Liver (tissue), 9 donors: ENCODE measurements around the gene RTN4IP1. TPM values are rescaled to one million over a fixed set of nuclear protein-coding genes. Genes with fewer than 3 reads are reported as not detected.

ENCODE experiments used
- DNase-seq: peaks from one replicate; pipeline ENCODE4 v3.0.0-alpha.2; 2017; ENCODE audit warnings: low spot score
- H3K27ac ChIP-seq, 2 donors: one replicate each; pipeline ENCODE4 v1.7.0; 2013; ENCODE audit warnings: inconsistent platforms in 2 of 2, low read length in 2 of 2, control low read depth in 1 of 2, low read depth in 1 of 2, mild to moderate bottlenecking in 1 of 2
- H3K27me3 ChIP-seq, 4 donors: one replicate each; pipeline versions ENCODE4 v1.6.1 to v1.7.0; 2013; ENCODE audit warnings: low read length in 3 of 4, inconsistent platforms in 1 of 4, mild to moderate bottlenecking in 1 of 4, moderate library complexity in 1 of 4; ENCODE audit not compliant: control insufficient read depth in 4 of 4, insufficient read depth in 4 of 4
- H3K36me3 ChIP-seq, 4 donors: one replicate each; pipeline versions ENCODE4 v1.6.1 to v1.7.0; 2013; ENCODE audit warnings: low read length in 3 of 4, mild to moderate bottlenecking in 3 of 4, low read depth in 1 of 4, moderate library complexity in 1 of 4; ENCODE audit not compliant: control insufficient read depth in 4 of 4, insufficient read depth in 3 of 4
- H3K4me1 ChIP-seq, 4 donors: one replicate each; pipeline versions ENCODE4 v1.6.1 to v1.7.0; 2013; ENCODE audit warnings: low read length in 3 of 4, mild to moderate bottlenecking in 3 of 4, moderate library complexity in 1 of 4; ENCODE audit not compliant: control insufficient read depth in 4 of 4, insufficient read depth in 4 of 4
- H3K4me3 ChIP-seq, 3 donors: one replicate each; pipeline versions ENCODE4 v1.6.1 to v1.7.0; 2013; ENCODE audit warnings: low read length in 3 of 3, control low read depth in 1 of 3, low read depth in 1 of 3, mild to moderate bottlenecking in 1 of 3
- H3K9ac ChIP-seq, 2 donors: one replicate each; pipeline ENCODE4 v1.7.0; 2013; ENCODE audit warnings: low read length in 2 of 2, mild to moderate bottlenecking in 2 of 2, moderate library complexity in 2 of 2, control low read depth in 1 of 2, low read depth in 1 of 2
- H3K9me3 ChIP-seq, 4 donors: one replicate each; pipeline versions ENCODE4 v1.6.1 to v1.7.0; 2013; ENCODE audit warnings: low read length in 3 of 4; ENCODE audit not compliant: control insufficient read depth in 4 of 4
- FOXA1 ChIP-seq: IDR thresholded peaks from 2 replicates; pipeline ENCODE4 v1.6.1; 2016; ENCODE audit warnings: antibody characterized with exemption
- FOXA2 ChIP-seq: IDR thresholded peaks from 2 replicates; pipeline ENCODE4 v1.6.1; 2016; ENCODE audit warnings: antibody characterized with exemption
- GABPA ChIP-seq, 2 donors: IDR thresholded peaks in 1 of 2; conservative IDR thresholded peaks in 1 of 2; 2 replicates each; pipeline ENCODE4 v1.6.1; 2016; ENCODE audit warnings: antibody characterized with exemption in 2 of 2, mild to moderate bottlenecking in 1 of 2, moderate library complexity in 1 of 2
- HNF4A ChIP-seq, 2 donors: conservative IDR thresholded peaks; 2 replicates each; pipeline ENCODE4 v1.6.1; 2016; ENCODE audit warnings: antibody characterized with exemption in 2 of 2, mild to moderate bottlenecking in 2 of 2
- NR2F2 ChIP-seq: IDR thresholded peaks from 2 replicates; pipeline ENCODE4 v1.6.1; 2016; ENCODE audit warnings: antibody characterized with exemption
- RAD21 ChIP-seq, 2 donors: IDR thresholded peaks; 2 replicates each; pipeline ENCODE4 v1.6.1; 2016; ENCODE audit warnings: antibody characterized with exemption in 2 of 2, mild to moderate bottlenecking in 2 of 2
- RXRA ChIP-seq, 2 donors: IDR thresholded peaks; 2 replicates each; pipeline ENCODE4 v1.6.1; 2017 to 2018; ENCODE audit warnings: antibody characterized with exemption in 2 of 2, mild to moderate bottlenecking in 1 of 2
- TAF1 ChIP-seq: conservative IDR thresholded peaks from 2 replicates; pipeline ENCODE4 v1.6.1; 2016; ENCODE audit warnings: antibody characterized with exemption, mild to moderate bottlenecking
- WGBS: extraction: QIAGEN DNeasy Blood & Tissue Kit; methylation state at CpG from one replicate; pipeline ENCODE4 v1.1.7; 2013; 5-methylcytosine and 5-hydroxymethylcytosine counted together
- polyA plus RNA-seq, 2 donors: library from polyadenylated mRNA; stranded (reverse) in 1 of 2; unstranded in 1 of 2; fragments of 200-250 nt in 1 of 2; fragments of >200 nt in 1 of 2; fragmentation: Nextera tagmentation in 1 of 2; extraction: Ambion mirVana in 1 of 2; gene quantifications; one replicate each; pipeline versions ENCODE4 v1.2.1 to v1.2.3, GENCODE V29; 2013 to 2015
- total RNA-seq, 2 donors: library from RNA; depleted of rRNA; stranded (reverse); fragments of >200 nt; gene quantifications; one replicate each; pipeline ENCODE4 v1.2.3, GENCODE V29; 2014
- TF ChIP-seq, protein P1 (sequence below): IDR thresholded peaks from 2 replicates; pipeline ENCODE4 v1.6.1; 2016; ENCODE audit warnings: antibody characterized with exemption
- TF ChIP-seq, protein P2 (sequence below): fragments of 150-350 bp; IDR thresholded peaks from 2 replicates; pipeline ENCODE4 v1.5.1; 2017; ENCODE audit warnings: improper control_type of control experiment, low read depth, low read length; ENCODE audit not compliant: missing input control
- TF ChIP-seq, protein P3 (sequence below): IDR thresholded peaks from 2 replicates; pipeline ENCODE4 v1.6.1; 2016; ENCODE audit warnings: antibody characterized with exemption, mild to moderate bottlenecking
- TF ChIP-seq, protein P4 (sequence below): IDR thresholded peaks from 2 replicates; pipeline ENCODE4 v1.6.1; 2016; ENCODE audit warnings: antibody characterized with exemption
- donor health status: healthy.
- donor health status: healthy.
- donor health status: healthy.
- donor health status: healthy.
- donor health status: healthy.

The RTN4IP1 gene
- total and polyA plus RNA-seq, 4 donors = 3.7 to 6.9 (median 4.6) TPM

DNA sequence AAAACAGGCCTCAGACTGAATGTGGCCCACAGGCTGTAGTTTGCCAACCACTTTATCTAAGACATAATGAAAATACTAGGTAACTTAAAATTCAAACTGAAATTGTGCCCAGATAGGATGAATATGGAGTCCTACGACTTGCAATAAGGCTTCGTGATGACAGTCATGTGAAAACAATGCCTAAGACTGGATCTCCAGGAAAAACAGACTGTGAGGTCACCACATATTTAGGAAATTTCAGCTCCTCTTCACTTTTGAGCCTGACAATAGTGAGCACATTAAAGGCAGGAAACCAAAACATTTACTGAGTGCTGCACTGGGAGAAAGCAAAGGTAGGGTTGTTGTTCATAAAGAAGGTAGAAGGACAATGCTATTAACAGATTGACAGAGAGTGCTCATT, 50.0 kb downstream of the RTN4IP1 start:
- TF ChIP-seq, protein P1, sequence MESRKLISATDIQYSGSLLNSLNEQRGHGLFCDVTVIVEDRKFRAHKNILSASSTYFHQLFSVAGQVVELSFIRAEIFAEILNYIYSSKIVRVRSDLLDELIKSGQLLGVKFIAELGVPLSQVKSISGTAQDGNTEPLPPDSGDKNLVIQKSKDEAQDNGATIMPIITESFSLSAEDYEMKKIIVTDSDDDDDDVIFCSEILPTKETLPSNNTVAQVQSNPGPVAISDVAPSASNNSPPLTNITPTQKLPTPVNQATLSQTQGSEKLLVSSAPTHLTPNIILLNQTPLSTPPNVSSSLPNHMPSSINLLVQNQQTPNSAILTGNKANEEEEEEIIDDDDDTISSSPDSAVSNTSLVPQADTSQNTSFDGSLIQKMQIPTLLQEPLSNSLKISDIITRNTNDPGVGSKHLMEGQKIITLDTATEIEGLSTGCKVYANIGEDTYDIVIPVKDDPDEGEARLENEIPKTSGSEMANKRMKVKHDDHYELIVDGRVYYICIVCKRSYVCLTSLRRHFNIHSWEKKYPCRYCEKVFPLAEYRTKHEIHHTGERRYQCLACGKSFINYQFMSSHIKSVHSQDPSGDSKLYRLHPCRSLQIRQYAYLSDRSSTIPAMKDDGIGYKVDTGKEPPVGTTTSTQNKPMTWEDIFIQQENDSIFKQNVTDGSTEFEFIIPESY = no peak
- no peak for TF ChIP-seq TAF1
- TF ChIP-seq, protein P2, sequence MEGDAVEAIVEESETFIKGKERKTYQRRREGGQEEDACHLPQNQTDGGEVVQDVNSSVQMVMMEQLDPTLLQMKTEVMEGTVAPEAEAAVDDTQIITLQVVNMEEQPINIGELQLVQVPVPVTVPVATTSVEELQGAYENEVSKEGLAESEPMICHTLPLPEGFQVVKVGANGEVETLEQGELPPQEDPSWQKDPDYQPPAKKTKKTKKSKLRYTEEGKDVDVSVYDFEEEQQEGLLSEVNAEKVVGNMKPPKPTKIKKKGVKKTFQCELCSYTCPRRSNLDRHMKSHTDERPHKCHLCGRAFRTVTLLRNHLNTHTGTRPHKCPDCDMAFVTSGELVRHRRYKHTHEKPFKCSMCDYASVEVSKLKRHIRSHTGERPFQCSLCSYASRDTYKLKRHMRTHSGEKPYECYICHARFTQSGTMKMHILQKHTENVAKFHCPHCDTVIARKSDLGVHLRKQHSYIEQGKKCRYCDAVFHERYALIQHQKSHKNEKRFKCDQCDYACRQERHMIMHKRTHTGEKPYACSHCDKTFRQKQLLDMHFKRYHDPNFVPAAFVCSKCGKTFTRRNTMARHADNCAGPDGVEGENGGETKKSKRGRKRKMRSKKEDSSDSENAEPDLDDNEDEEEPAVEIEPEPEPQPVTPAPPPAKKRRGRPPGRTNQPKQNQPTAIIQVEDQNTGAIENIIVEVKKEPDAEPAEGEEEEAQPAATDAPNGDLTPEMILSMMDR = no peak
- no peak overlapping the region for H3K4me3 ChIP-seq
- H3K27ac ChIP-seq = no peak overlapping the region
- peaks cover 0 to 21% (median 17%) of the 10 kb centered on the region in 4 donors for H3K36me3 ChIP-seq
- H3K9me3 ChIP-seq = no peaks in the 10 kb centered on the region
- no peaks in the 10 kb centered on the region for H3K4me1 ChIP-seq
- H3K9ac ChIP-seq = no peak overlapping the region
- 97% methylated on average over 2 of the region's 2 CpGs for WGBS
- no peaks in the 10 kb centered on the region for H3K27me3 ChIP-seq
- DNase-seq = no peak

DNA sequence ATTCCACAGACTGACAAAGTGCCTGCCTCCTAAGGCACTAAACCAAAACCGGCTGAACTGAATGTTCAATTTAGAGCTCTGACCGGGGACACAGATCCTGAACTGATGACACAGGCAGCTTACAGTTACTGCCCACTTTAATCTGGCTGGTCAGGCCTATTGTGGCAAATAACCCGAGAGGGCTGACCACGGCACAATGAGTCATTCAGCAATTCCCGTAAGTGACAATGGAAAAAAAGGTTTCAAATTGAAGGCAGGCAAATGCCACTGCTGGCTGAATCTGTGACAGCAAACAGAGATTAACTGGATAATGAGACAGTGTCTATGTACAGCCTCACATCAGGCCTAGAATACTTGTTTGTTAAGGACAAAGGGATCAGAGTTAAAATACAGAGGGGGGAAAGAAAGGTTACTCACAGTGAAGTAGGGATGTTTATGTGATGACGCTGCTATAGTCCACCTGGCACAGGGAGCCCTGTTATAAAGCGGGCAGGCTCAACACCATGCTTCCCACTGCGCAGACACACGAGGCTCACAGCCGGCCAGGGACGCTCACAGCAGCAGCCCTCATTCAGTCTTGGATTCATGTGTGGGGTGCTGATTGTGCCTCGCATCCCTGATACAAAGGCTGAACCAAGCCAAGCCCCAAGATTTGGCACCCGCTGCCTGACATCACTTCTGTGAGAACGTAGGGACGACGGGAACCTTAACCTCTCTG, 54.4 kb downstream of the RTN4IP1 start:
- no peak overlapping the region for H3K4me3 ChIP-seq
- DNase-seq = no peak
- H3K9ac ChIP-seq = no peak overlapping the region
- H3K4me1 ChIP-seq = no peaks in the 10 kb centered on the region
- peaks cover 3 to 13% (median 8%) of the 10 kb centered on the region in 4 donors for H3K36me3 ChIP-seq
- TF ChIP-seq FOXA2 = no peak
- TF ChIP-seq RXRA (IDR thresholded peaks at IDR 0.05) = no peak
- TF ChIP-seq FOXA1 = no peak
- TF ChIP-seq GABPA (IDR thresholded peaks at IDR 0.05 in 1 of 2, conservative IDR thresholded peaks at IDR 0.05 in 1 of 2) = no peak
- TF ChIP-seq, protein P2 = no peak
- TF ChIP-seq HNF4A (conservative IDR thresholded peaks at IDR 0.05) = no peak
- TF ChIP-seq, protein P3, sequence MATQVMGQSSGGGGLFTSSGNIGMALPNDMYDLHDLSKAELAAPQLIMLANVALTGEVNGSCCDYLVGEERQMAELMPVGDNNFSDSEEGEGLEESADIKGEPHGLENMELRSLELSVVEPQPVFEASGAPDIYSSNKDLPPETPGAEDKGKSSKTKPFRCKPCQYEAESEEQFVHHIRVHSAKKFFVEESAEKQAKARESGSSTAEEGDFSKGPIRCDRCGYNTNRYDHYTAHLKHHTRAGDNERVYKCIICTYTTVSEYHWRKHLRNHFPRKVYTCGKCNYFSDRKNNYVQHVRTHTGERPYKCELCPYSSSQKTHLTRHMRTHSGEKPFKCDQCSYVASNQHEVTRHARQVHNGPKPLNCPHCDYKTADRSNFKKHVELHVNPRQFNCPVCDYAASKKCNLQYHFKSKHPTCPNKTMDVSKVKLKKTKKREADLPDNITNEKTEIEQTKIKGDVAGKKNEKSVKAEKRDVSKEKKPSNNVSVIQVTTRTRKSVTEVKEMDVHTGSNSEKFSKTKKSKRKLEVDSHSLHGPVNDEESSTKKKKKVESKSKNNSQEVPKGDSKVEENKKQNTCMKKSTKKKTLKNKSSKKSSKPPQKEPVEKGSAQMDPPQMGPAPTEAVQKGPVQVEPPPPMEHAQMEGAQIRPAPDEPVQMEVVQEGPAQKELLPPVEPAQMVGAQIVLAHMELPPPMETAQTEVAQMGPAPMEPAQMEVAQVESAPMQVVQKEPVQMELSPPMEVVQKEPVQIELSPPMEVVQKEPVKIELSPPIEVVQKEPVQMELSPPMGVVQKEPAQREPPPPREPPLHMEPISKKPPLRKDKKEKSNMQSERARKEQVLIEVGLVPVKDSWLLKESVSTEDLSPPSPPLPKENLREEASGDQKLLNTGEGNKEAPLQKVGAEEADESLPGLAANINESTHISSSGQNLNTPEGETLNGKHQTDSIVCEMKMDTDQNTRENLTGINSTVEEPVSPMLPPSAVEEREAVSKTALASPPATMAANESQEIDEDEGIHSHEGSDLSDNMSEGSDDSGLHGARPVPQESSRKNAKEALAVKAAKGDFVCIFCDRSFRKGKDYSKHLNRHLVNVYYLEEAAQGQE = no peak
- no peak for TF ChIP-seq NR2F2
- TF ChIP-seq, protein P4, sequence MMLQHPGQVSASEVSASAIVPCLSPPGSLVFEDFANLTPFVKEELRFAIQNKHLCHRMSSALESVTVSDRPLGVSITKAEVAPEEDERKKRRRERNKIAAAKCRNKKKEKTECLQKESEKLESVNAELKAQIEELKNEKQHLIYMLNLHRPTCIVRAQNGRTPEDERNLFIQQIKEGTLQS = no peak
- TF ChIP-seq TAF1 = no peak
- TF ChIP-seq, protein P1 = no peak
- TF ChIP-seq RAD21 (IDR thresholded peaks at IDR 0.05) = no peak
- no peak overlapping the region for H3K27ac ChIP-seq
- H3K27me3 ChIP-seq = no peaks in the 10 kb centered on the region
- H3K9me3 ChIP-seq = no peaks in the 10 kb centered on the region
- WGBS = 94% methylated on average over 16 of the region's 16 CpGs
